Measurements from ENCODE around the gene NHLH1. TPM values are rescaled to one million over a fixed set of nuclear protein-coding genes. Genes with fewer than 3 reads are reported as not detected.

Gene NHLH1
- total RNA-seq, 1 donor from 2014 or later = 0.40 TPM

DNA sequence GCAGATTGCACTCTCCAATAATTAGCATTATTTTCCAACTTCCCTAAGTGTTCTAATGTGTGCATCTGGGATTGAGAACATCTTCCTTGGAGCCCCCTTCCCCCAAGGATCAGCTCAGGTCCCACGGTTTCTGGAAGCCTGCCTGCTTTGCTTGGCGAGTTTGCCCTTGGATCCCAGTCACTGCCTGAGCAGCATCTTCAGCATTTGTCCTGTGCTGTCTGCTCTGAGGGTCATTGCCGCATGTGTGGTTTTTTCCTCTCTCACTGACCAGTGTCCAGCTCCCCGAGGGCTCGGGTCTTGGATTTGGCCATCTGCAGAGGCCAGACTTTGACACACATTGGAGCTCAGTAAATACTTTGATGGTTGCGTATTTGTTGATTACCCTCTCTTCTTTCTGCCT, 51.6 kb downstream of the NHLH1 start:
- Mint-ChIP-seq H3K4me3 (no peak overlapping the region), H3K36me3 (ENCODE audit: low read depth) (no peaks in the 10 kb centered on the region), H3K27me3 (peaks cover 21% of the 10 kb centered on the region), H3K9me3 (no peaks in the 10 kb centered on the region), H3K4me1 (peaks cover 2% of the 10 kb centered on the region), H3K27ac (no peak overlapping the region)
- DNase-seq = no peak
- intact Hi-C loops (cut with micrococcal nuclease) = no loop called here

DNA sequence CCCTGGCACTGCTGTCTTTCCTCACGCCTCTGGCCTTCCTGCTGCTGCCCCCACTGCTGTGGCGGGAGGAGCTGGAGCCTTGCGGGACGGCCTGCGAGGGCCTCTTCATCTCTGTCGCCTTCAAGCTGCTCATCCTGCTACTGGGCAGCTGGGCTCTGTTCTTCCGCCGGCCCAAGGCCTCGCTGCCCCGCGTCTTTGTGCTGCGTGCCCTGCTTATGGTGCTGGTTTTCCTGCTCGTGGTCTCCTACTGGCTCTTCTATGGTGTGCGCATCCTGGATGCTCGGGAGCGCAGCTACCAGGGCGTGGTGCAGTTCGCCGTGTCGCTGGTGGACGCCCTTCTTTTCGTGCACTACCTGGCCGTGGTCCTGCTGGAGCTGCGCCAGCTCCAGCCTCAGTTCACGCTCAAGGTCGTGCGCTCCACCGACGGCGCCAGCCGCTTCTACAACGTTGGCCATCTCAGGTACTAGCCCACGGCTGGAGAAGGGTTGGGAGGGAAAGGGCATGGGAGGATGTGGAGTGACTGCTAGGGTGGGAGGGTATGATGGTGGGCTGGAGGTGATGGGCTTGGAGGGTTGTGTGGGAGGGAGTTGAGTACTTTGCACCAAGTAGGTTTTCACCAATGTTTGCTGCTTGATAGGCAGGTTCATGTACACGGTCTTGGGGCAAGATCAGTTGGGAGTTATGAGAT, 52.4 kb downstream of the NHLH1 start:
- no peak for DNase-seq
- Mint-ChIP-seq H3K36me3 (ENCODE audit: low read depth) (no peaks in the 10 kb centered on the region), H3K4me1 (peaks cover 2% of the 10 kb centered on the region), H3K27ac (no peak overlapping the region), H3K27me3 (peaks cover 15% of the 10 kb centered on the region), H3K4me3 (no peak overlapping the region), H3K9me3 (no peaks in the 10 kb centered on the region)
- intact Hi-C loops (cut with micrococcal nuclease) = no loop called here

DNA sequence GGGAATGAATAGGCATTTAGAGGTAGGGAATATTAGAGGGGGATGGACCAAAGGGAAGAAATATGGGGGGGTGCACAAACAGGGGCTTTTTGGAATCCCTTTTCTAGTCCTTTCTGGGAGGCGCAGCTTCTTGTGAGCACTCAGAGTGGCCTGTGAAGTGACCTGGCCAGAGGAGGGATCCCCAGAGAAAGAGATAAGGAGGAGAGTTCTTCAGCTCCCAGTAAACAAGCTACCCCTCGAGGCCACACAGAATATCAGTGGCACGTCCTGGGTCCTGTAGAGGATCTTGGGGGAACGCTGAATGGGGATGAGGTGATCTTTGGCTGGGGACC, 52.9 kb downstream of the NHLH1 start:
- Mint-ChIP-seq H3K36me3 (ENCODE audit: low read depth) (no peaks in the 10 kb centered on the region), H3K9me3 (no peaks in the 10 kb centered on the region), H3K27ac (no peak overlapping the region), H3K4me3 (no peak overlapping the region), H3K4me1 (peaks cover 2% of the 10 kb centered on the region), H3K27me3 (peaks cover 15% of the 10 kb centered on the region)
- DNase-seq = no peak
- intact Hi-C loops (cut with micrococcal nuclease) = no loop called here

- H3K27ac Mint-ChIP-seq = no peak overlapping the region
- H3K9me3 Mint-ChIP-seq = no peaks in the 10 kb centered on the region
- no peak for DNase-seq
- H3K4me3 Mint-ChIP-seq = no peak overlapping the region
- peaks cover 15% of the 10 kb centered on the region for H3K27me3 Mint-ChIP-seq
- peaks cover 2% of the 10 kb centered on the region for H3K4me1 Mint-ChIP-seq
- intact Hi-C loops (cut with micrococcal nuclease) = no loop called here
- H3K36me3 Mint-ChIP-seq (ENCODE audit: low read depth) = no peaks in the 10 kb centered on the region
These were observed 54.3 kb downstream of the NHLH1 start for GRCh38 chr1:160420881-160421842.

DNA sequence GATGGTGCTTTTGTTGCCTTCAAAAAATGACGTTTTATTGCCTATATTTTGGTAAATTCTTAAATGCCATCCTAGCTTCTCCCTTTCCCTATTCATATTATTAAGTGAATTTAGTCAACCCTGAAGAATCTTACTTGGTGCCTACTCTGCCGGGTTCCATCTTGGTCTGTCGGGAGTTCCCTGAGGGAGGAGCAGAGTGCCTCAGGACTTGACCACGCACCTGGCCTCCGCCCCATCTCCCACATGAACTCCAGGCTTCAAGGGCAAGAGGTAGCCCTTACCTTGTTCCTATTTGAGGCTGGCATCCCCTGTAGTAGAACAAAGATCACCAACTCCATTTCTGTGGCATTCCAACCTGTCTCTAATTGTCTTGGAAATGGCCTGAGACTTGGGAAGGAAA, 55.0 kb downstream of the NHLH1 start:
- peaks cover 15% of the 10 kb centered on the region for H3K27me3 Mint-ChIP-seq
- intact Hi-C loops (cut with micrococcal nuclease) = no loop called here
- peaks cover 2% of the 10 kb centered on the region for H3K4me1 Mint-ChIP-seq
- no peak overlapping the region for H3K4me3 Mint-ChIP-seq
- no peaks in the 10 kb centered on the region for H3K9me3 Mint-ChIP-seq
- no peak overlapping the region for H3K27ac Mint-ChIP-seq
- no peak for DNase-seq
- no peaks in the 10 kb centered on the region for H3K36me3 Mint-ChIP-seq (ENCODE audit: low read depth)

Other genes starting within 250 kb of the NHLH1 start
- not detected in 2 replicates for gene ATP1A4, start 215.5 kb upstream of the NHLH1 start, total RNA-seq
- not detected in 2 replicates for gene CASQ1, start 176.5 kb upstream of the NHLH1 start, total RNA-seq
- 70.2 and 70.9 TPM in 2 replicates for gene PEA15, start 161.7 kb upstream of the NHLH1 start, total RNA-seq
- gene DCAF8, start 104.5 kb upstream of the NHLH1 start, total RNA-seq = 117 and 121 TPM in 2 replicates
- gene PEX19, start 81.9 kb upstream of the NHLH1 start, total RNA-seq = 51.8 and 60.2 TPM in 2 replicates
- 116 and 125 TPM in 2 replicates for gene COPA, start 23.8 kb upstream of the NHLH1 start, total RNA-seq
- 73.6 and 81.1 TPM in 2 replicates for gene NCSTN, start 23.7 kb upstream of the NHLH1 start, total RNA-seq
- gene VANGL2, start 33.5 kb downstream of the NHLH1 start, total RNA-seq = 0.02 and 0.05 TPM in 2 replicates
- 53.8 and 55.4 TPM in 2 replicates for gene SLAMF6, start 156.2 kb downstream of the NHLH1 start, total RNA-seq
- 17.3 and 17.7 TPM in 2 replicates for gene CD84, start 212.4 kb downstream of the NHLH1 start, total RNA-seq